Smooth muscle cell (in vitro differentiated cells): ENCODE measurements around the gene RARG. TPM values are rescaled to one million over a fixed set of nuclear protein-coding genes. Genes with fewer than 3 reads are reported as not detected.

Experiments
- DNase-seq: peaks from one replicate; lab custom pipeline; 2025; ENCODE audit not compliant: unreplicated experiment; lab: John Stamatoyannopoulos, UW
- H2AFZ ChIP-seq: fragments of 200-600 bp; sonication (generic); 2 replicates; pipeline ENCODE4 v1.6.0; 2016; ENCODE audit warnings: antibody characterized with exemption, low read depth, mild to moderate bottlenecking
- H3F3A ChIP-seq: fragments of 200-600 bp; sonication (generic); 2 replicates; pipeline ENCODE4 v1.6.0; 2017; ENCODE audit warnings: antibody characterized with exemption, low read depth
- H3K27ac ChIP-seq: fragments of 200-600 bp; sonication (generic); 2 replicates; pipeline ENCODE4 v1.5.1; 2016; ENCODE audit warnings: low read depth, mild to moderate bottlenecking
- H3K27me3 ChIP-seq: fragments of 200-600 bp; sonication (generic); 2 replicates; pipeline ENCODE4 v1.6.1; 2016; ENCODE audit warnings: low read depth, mild to moderate bottlenecking
- H3K36me3 ChIP-seq: fragments of 200-600 bp; sonication (generic); 2 replicates; pipeline ENCODE4 v1.5.1; 2016; ENCODE audit warnings: low read depth
- H3K4me1 ChIP-seq: fragments of 200-600 bp; sonication (generic); 2 replicates; pipeline ENCODE4 v1.5.1; 2016; ENCODE audit warnings: low read depth
- H3K4me2 ChIP-seq: fragments of 200-600 bp; sonication (generic); 2 replicates; pipeline ENCODE4 v1.6.0; 2016; ENCODE audit warnings: mild to moderate bottlenecking
- H3K4me3 ChIP-seq: fragments of 200-600 bp; sonication (generic); 2 replicates; pipeline ENCODE4 v1.5.1; 2016; ENCODE audit warnings: mild to moderate bottlenecking
- H3K79me2 ChIP-seq: fragments of 200-600 bp; sonication (generic); 2 replicates; pipeline ENCODE4 v1.6.0; 2016; ENCODE audit warnings: low read depth, mild to moderate bottlenecking
- H3K9ac ChIP-seq: fragments of 200-600 bp; sonication (generic); 2 replicates; pipeline ENCODE4 v1.6.0; 2016; ENCODE audit warnings: low read depth
- H3K9me3 ChIP-seq: fragments of 200-600 bp; sonication (generic); replicated peaks from 2 replicates; pipeline ENCODE4 v1.5.1; 2016; ENCODE audit warnings: low read depth
- H4K20me1 ChIP-seq: fragments of 200-600 bp; sonication (generic); 2 replicates; pipeline ENCODE4 v1.6.0; 2016; ENCODE audit warnings: low read depth
- WGBS: methylation state at CpG from one replicate; pipeline ENCODE4 v1.1.7; 2016; ENCODE audit warnings: low lambda C conversion rate; 5-methylcytosine and 5-hydroxymethylcytosine counted together
- polyA plus RNA-seq: library from polyadenylated mRNA; unstranded; fragments of >200 nt; fragmentation: Nextera tagmentation; extraction: Ambion mirVana; gene quantifications from 2 replicates; pipeline ENCODE4 v1.2.1, GENCODE V29; 2016
- total RNA-seq: library from RNA; depleted of rRNA; stranded (reverse); fragments of >200 nt; gene quantifications from 2 replicates; pipeline ENCODE4 v1.2.3, GENCODE V29; 2014
- TF ChIP-seq, protein P1 (sequence below): fragments of 200-600 bp; sonication (generic); IDR thresholded peaks from 2 replicates; pipeline ENCODE4 v1.5.1; 2017; ENCODE audit warnings: borderline replicate concordance, mild to moderate bottlenecking, antibody characterized with exemption; ENCODE audit not compliant: insufficient read depth, poor library complexity, severe bottlenecking

RARG gene
- total and polyA plus RNA-seq, 2 experiments from 2014 or later: 21.8 to 32.9 TPM

DNA sequence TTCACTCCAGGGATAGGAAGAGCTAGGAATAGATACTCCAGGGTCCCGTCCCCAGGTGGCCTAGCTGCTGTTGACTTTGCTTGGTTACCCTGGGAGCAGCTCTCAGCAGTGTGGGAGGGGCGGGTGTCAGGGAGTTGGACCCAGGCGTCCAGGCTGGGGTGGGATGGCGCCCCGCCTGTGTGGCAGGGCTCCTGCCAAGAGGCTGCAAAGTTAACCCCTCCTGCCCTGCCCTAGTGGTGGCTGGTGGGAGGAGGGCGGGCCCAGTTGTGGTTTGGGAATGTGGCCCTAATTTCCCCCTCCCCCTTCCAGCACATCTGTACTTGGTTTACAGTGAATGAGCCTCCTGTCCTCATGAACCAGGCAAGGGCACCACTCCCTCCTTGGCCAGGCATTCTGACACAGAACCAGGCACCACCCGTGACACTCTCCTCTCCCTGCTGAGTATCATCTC is 1.7 kb upstream of the RARG start:
- no peaks in the 10 kb centered on the region for H3K27me3 ChIP-seq
- H3K9ac ChIP-seq: no peak overlapping the region
- no peak overlapping the region for H3K27ac ChIP-seq
- 48% methylated on average over 6 of the region's 7 CpGs for WGBS
- no peak for DNase-seq
- H4K20me1 ChIP-seq: no peaks in the 10 kb centered on the region
- peaks cover 35% of the 10 kb centered on the region for H3K4me1 ChIP-seq
- TF ChIP-seq, protein P1, sequence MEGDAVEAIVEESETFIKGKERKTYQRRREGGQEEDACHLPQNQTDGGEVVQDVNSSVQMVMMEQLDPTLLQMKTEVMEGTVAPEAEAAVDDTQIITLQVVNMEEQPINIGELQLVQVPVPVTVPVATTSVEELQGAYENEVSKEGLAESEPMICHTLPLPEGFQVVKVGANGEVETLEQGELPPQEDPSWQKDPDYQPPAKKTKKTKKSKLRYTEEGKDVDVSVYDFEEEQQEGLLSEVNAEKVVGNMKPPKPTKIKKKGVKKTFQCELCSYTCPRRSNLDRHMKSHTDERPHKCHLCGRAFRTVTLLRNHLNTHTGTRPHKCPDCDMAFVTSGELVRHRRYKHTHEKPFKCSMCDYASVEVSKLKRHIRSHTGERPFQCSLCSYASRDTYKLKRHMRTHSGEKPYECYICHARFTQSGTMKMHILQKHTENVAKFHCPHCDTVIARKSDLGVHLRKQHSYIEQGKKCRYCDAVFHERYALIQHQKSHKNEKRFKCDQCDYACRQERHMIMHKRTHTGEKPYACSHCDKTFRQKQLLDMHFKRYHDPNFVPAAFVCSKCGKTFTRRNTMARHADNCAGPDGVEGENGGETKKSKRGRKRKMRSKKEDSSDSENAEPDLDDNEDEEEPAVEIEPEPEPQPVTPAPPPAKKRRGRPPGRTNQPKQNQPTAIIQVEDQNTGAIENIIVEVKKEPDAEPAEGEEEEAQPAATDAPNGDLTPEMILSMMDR: no peak
- H3K4me2 ChIP-seq: peak overlapping the region; percentile 90
- H2AFZ ChIP-seq: peak overlapping the region; percentile 42
- H3K4me3 ChIP-seq: no peak overlapping the region
- H3K36me3 ChIP-seq: no peaks in the 10 kb centered on the region
- H3F3A ChIP-seq: peaks cover 2% of the 10 kb centered on the region
- peaks cover 7% of the 10 kb centered on the region for H3K79me2 ChIP-seq
- H3K9me3 ChIP-seq: no peaks in the 10 kb centered on the region

DNA sequence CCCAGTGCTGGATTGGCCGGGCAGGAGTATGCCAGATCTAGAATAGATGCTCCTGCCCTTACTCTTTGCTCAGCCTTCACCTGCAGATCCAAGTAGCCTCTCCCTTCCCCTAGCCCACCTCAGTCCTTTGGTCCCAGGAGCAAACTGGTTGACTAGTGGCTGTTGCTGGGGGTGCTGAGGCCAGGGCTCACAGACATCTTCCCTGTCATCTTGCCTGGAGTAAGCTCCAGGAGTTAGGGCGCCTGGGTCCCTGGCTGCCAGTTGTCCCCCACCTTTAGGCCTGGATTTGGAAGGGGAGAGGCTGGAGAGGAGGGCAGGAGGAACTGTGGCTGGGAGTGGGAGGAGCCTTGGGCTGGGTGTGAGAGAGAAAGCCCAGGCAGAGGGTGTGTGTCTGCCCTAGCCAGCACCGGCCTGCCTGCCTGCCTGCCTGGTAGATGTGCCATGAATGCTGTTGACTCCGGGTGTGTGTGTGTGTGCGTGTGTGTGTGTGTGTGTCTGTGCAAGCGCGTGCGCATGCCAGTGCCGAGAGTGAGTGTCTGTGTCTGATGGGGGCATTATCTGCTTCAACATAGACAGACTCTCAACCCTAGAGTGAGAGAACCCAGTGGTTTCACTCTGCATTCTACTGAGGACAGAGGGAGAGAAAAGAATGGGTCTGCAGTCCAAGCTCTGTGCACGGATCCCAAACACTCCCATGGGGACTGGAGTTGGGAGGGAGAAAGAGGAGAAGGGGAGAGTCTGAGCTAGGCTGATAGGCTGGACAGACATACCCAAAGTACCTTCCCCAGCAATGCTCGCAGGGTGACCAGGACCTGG is 845 bp upstream of the RARG start:
- TF ChIP-seq, protein P1: no peak
- H2AFZ ChIP-seq: peak overlapping the region; percentile 42
- H3K27me3 ChIP-seq: no peaks in the 10 kb centered on the region
- no peak for DNase-seq
- peak overlapping the region; percentile 69 for H3K4me3 ChIP-seq
- H3K9me3 ChIP-seq: no peaks in the 10 kb centered on the region
- peak overlapping the region; percentile 22 for H3K27ac ChIP-seq
- no peaks in the 10 kb centered on the region for H4K20me1 ChIP-seq
- H3K36me3 ChIP-seq: no peaks in the 10 kb centered on the region
- WGBS: 14% methylated on average over 11 of the region's 11 CpGs
- H3K79me2 ChIP-seq: peaks cover 7% of the 10 kb centered on the region
- H3K4me2 ChIP-seq: peak overlapping the region; percentile 90
- peaks cover 2% of the 10 kb centered on the region for H3F3A ChIP-seq
- H3K4me1 ChIP-seq: peaks cover 35% of the 10 kb centered on the region
- no peak overlapping the region for H3K9ac ChIP-seq

DNA sequence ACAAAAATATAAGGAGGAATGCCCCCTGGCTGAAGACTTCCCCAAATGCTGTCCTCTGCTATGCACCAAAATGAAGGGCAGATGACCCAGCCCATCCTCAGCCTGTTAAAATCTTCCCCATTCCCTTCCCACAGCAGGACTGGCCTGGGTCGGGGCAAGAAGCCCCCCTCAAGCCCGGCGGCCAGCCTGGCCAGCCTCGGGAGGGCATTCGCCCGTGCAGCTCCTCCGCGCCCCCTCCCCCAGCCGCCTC is 413 bp downstream of the RARG start:
- peaks cover 7% of the 10 kb centered on the region for H3K79me2 ChIP-seq
- H3F3A ChIP-seq: peaks cover 2% of the 10 kb centered on the region
- no peak for DNase-seq
- H3K36me3 ChIP-seq: no peaks in the 10 kb centered on the region
- H3K27ac ChIP-seq: peak overlapping the region; percentile 46
- H4K20me1 ChIP-seq: no peaks in the 10 kb centered on the region
- H3K4me2 ChIP-seq: peak overlapping the region; percentile 90
- H3K9ac ChIP-seq: peak overlapping the region; percentile 66
- H2AFZ ChIP-seq: peak overlapping the region; percentile 73
- peak overlapping the region; percentile 69 for H3K4me3 ChIP-seq
- H3K9me3 ChIP-seq: no peaks in the 10 kb centered on the region
- TF ChIP-seq, protein P1: no peak
- H3K27me3 ChIP-seq: no peaks in the 10 kb centered on the region
- 0% methylated on average over 9 of the region's 9 CpGs for WGBS
- H3K4me1 ChIP-seq: peaks cover 35% of the 10 kb centered on the region
